GM18505 (cell line): ENCODE results near the gene ARL11.

Experiments
- ATAC-seq: cut with Tn5 transposase; IDR thresholded peaks from one replicate; pipeline ENCODE4 v1.9.1; 2021; ENCODE audit not compliant: unreplicated experiment
- POLR2A ChIP-seq: IDR thresholded peaks from 4 replicates; pipeline ENCODE4 v1.6.1; 2011; ENCODE audit warnings: borderline replicate concordance; ENCODE audit not compliant: insufficient read depth, insufficient read length; ENCODE audit errors: extremely low read depth

ARL11 gene

GRCh38 chr13:49625392-49626079 lies 2.8 kb upstream of the ARL11 start:
- ATAC-seq, result no peak
- no peak for TF ChIP-seq POLR2A

- ATAC-seq, result no peak
- no peak for TF ChIP-seq POLR2A
Measured at GRCh38 chr13:49629196-49629938, 1.1 kb downstream of the ARL11 start.

- TF ChIP-seq POLR2A, result no peak
- no peak for ATAC-seq
Measured at GRCh38 chr13:49629947-49630346, 1.6 kb downstream of the ARL11 start.

GRCh38 chr13:49630580-49630979 lies 2.3 kb downstream of the ARL11 start:
- ATAC-seq, result no peak
- TF ChIP-seq POLR2A, result no peak

- TF ChIP-seq POLR2A, result no peak
- no peak for ATAC-seq
Measured at GRCh38 chr13:49632156-49632555, 3.8 kb downstream of the ARL11 start.

- no peak for TF ChIP-seq POLR2A
- ATAC-seq, result no peak
Measured at GRCh38 chr13:49633710-49634109, 5.4 kb downstream of the ARL11 start.

GRCh38 chr13:49635599-49636433 lies 7.5 kb downstream of the ARL11 start:
- no peak for ATAC-seq
- TF ChIP-seq POLR2A, result no peak

- no peak for TF ChIP-seq POLR2A
- ATAC-seq, result no peak
Measured at GRCh38 chr13:49636705-49637104, 8.4 kb downstream of the ARL11 start.

- TF ChIP-seq POLR2A, result no peak
- ATAC-seq, result no peak
Measured at GRCh38 chr13:49638030-49638743, 9.9 kb downstream of the ARL11 start.

GRCh38 chr13:49638744-49639072 lies 10.4 kb downstream of the ARL11 start:
- no peak for ATAC-seq
- TF ChIP-seq POLR2A, result no peak

- no peak for ATAC-seq
- no peak for TF ChIP-seq POLR2A
Measured at GRCh38 chr13:49641801-49642291, 13.5 kb downstream of the ARL11 start.

- ATAC-seq, result no peak
Measured at GRCh38 chr13:49643035-49643646, 14.8 kb downstream of the ARL11 start.

More at GRCh38 chr13:49643035-49643646, 14.8 kb downstream of the ARL11 start:
- TF ChIP-seq POLR2A, result no peak
